Measurements from ENCODE around the gene KRTAP9-8. TPM values are rescaled to one million over a fixed set of nuclear protein-coding genes. Genes with fewer than 3 reads are reported as not detected.

The KRTAP9-8 gene
- total RNA-seq, 1 donor from 2014 or later = not detected

Other genes with a start within 250 kb of the KRTAP9-8 start
- gene KRTAP3-3, start 243.8 kb upstream of the KRTAP9-8 start, total RNA-seq = not detected
- gene KRTAP3-2, start 238.1 kb upstream of the KRTAP9-8 start, total RNA-seq = not detected
- gene KRTAP3-1, start 228.9 kb upstream of the KRTAP9-8 start, total RNA-seq = not detected
- gene KRTAP1-5, start 210.8 kb upstream of the KRTAP9-8 start, total RNA-seq = not detected
- not detected for gene KRTAP1-4, start 207.8 kb upstream of the KRTAP9-8 start, total RNA-seq
- gene KRTAP1-3, start 203.1 kb upstream of the KRTAP9-8 start, total RNA-seq = not detected
- gene KRTAP1-1, start 196.5 kb upstream of the KRTAP9-8 start, total RNA-seq = not detected
- not detected for gene KRTAP2-1, start 190.7 kb upstream of the KRTAP9-8 start, total RNA-seq
- not detected for gene KRTAP2-2, start 182.8 kb upstream of the KRTAP9-8 start, total RNA-seq
- not detected for gene KRTAP2-3, start 177.9 kb upstream of the KRTAP9-8 start, total RNA-seq
- gene KRTAP2-4, start 172.1 kb upstream of the KRTAP9-8 start, total RNA-seq = not detected
- not detected for gene KRTAP4-7, start 153.8 kb upstream of the KRTAP9-8 start, total RNA-seq
- not detected for gene KRTAP4-8, start 139.9 kb upstream of the KRTAP9-8 start, total RNA-seq
- not detected for gene KRTAP4-16, start 135.8 kb upstream of the KRTAP9-8 start, total RNA-seq
- gene KRTAP4-9, start 132.6 kb upstream of the KRTAP9-8 start, total RNA-seq = not detected
- gene KRTAP4-11, start 119.6 kb upstream of the KRTAP9-8 start, total RNA-seq = not detected
- not detected for gene KRTAP4-12, start 113.8 kb upstream of the KRTAP9-8 start, total RNA-seq
- gene KRTAP4-6, start 97.5 kb upstream of the KRTAP9-8 start, total RNA-seq = not detected
- not detected for gene KRTAP4-5, start 88.2 kb upstream of the KRTAP9-8 start, total RNA-seq
- not detected for gene KRTAP4-4, start 77.3 kb upstream of the KRTAP9-8 start, total RNA-seq
- gene KRTAP4-3, start 69.8 kb upstream of the KRTAP9-8 start, total RNA-seq = not detected
- not detected for gene KRTAP4-2, start 59.8 kb upstream of the KRTAP9-8 start, total RNA-seq
- not detected for gene KRTAP4-1, start 53.1 kb upstream of the KRTAP9-8 start, total RNA-seq
- gene KRTAP9-1, start 48.1 kb upstream of the KRTAP9-8 start, total RNA-seq = not detected
- gene KRTAP9-2, start 11.4 kb upstream of the KRTAP9-8 start, total RNA-seq = not detected
- gene KRTAP9-3, start 5.5 kb upstream of the KRTAP9-8 start, total RNA-seq = not detected
- not detected for gene KRTAP9-4, start 11.7 kb downstream of the KRTAP9-8 start, total RNA-seq
- not detected for gene KRTAP9-9, start 17.4 kb downstream of the KRTAP9-8 start, total RNA-seq
- gene KRTAP9-6, start 27.4 kb downstream of the KRTAP9-8 start, total RNA-seq = not detected
- not detected for gene KRTAP9-7, start 37.7 kb downstream of the KRTAP9-8 start, total RNA-seq
- not detected for gene KRTAP29-1, start 64.9 kb downstream of the KRTAP9-8 start, total RNA-seq
- not detected for gene KRTAP16-1, start 71.3 kb downstream of the KRTAP9-8 start, total RNA-seq
- not detected for gene KRTAP17-1, start 77.7 kb downstream of the KRTAP9-8 start, total RNA-seq
- not detected for gene KRT33A, start 112.8 kb downstream of the KRTAP9-8 start, total RNA-seq
- gene KRT33B, start 131.8 kb downstream of the KRTAP9-8 start, total RNA-seq = not detected
- not detected for gene KRT34, start 144.3 kb downstream of the KRTAP9-8 start, total RNA-seq
- not detected for gene KRT31, start 159.6 kb downstream of the KRTAP9-8 start, total RNA-seq
- gene KRT37, start 186.6 kb downstream of the KRTAP9-8 start, total RNA-seq = not detected
- gene KRT38, start 203.0 kb downstream of the KRTAP9-8 start, total RNA-seq = not detected
- not detected for gene KRT32, start 229.4 kb downstream of the KRTAP9-8 start, total RNA-seq
- gene KRT35, start 243.2 kb downstream of the KRTAP9-8 start, total RNA-seq = not detected